ENCODE measurements around the gene ATP10A.

Gene ATP10A

GRCh38 chr15:25863111-25863967 lies at the start of gene ATP10A:
ATP10A (minus strand) TSS chr15:25863327; CDS start chr15:25863096, 231 bp downstream.
- peak; percentile 65 for DNase-seq

GRCh38 chr15:25912035-25912434 lies 48.9 kb upstream of the ATP10A start:
- DNase-seq: no peak

GRCh38 chr15:25910832-25911231 lies 47.7 kb upstream of the ATP10A start:
- no peak for DNase-seq

GRCh38 chr15:25909806-25910205 lies 46.7 kb upstream of the ATP10A start:
- DNase-seq: no peak

GRCh38 chr15:25909325-25909724 lies 46.2 kb upstream of the ATP10A start:
- DNase-seq: no peak

- DNase-seq: peak; percentile 4
These were observed 42.0 kb upstream of the ATP10A start for GRCh38 chr15:25905140-25905539.

GRCh38 chr15:25903024-25903581 lies 40.0 kb upstream of the ATP10A start:
- DNase-seq: no peak

- no peak for DNase-seq
These were observed 38.9 kb upstream of the ATP10A start for GRCh38 chr15:25901811-25902605.

GRCh38 chr15:25900901-25901300 lies 37.8 kb upstream of the ATP10A start:
- no peak for DNase-seq

- DNase-seq: no peak
These were observed 37.3 kb upstream of the ATP10A start for GRCh38 chr15:25900431-25900830.

- no peak for DNase-seq
These were observed 36.7 kb upstream of the ATP10A start for GRCh38 chr15:25899870-25900269.

- DNase-seq: no peak
These were observed 34.5 kb upstream of the ATP10A start for GRCh38 chr15:25897658-25898057.

- no peak for DNase-seq
These were observed 31.3 kb upstream of the ATP10A start for GRCh38 chr15:25894371-25894902.

- DNase-seq: no peak
These were observed 30.5 kb upstream of the ATP10A start for GRCh38 chr15:25893596-25893995.

- DNase-seq: no peak
These were observed 29.0 kb upstream of the ATP10A start for GRCh38 chr15:25892126-25892525.

- DNase-seq: no peak
These were observed 28.0 kb upstream of the ATP10A start for GRCh38 chr15:25891081-25891480.

GRCh38 chr15:25890529-25890928 lies 27.4 kb upstream of the ATP10A start:
- no peak for DNase-seq

GRCh38 chr15:25887870-25888269 lies 24.7 kb upstream of the ATP10A start:
- no peak for DNase-seq

GRCh38 chr15:25886498-25887140 lies 23.5 kb upstream of the ATP10A start:
- DNase-seq: no peak

GRCh38 chr15:25884370-25884769 lies 21.2 kb upstream of the ATP10A start:
- DNase-seq: no peak

- DNase-seq: no peak
These were observed 20.5 kb upstream of the ATP10A start for GRCh38 chr15:25883463-25884259.

- DNase-seq: no peak
These were observed 19.3 kb upstream of the ATP10A start for GRCh38 chr15:25882466-25882865.

All from activated CD4-positive, alpha-beta T cell treated with anti-CD3 and anti-CD28 coated beads, Interleukin-10, Interleukin-2, amounts not matched to agents 100 ng/mL and 50 ng/mL, durations not matched to agents 16 hours and 8 hours (primary cell).